HepG2 (cell line): ENCODE results near the gene DCLRE1C. TPM values are rescaled to one million over a fixed set of nuclear protein-coding genes. Genes with fewer than 3 reads are reported as not detected.
A peak's percentile ranks its signal among the peaks of the same experiment; 100 is the strongest.

Source experiments
- BRF2 ChIP-seq: sonication (generic); formaldehyde crosslinking; IDR thresholded peaks from 2 replicates; pipeline ENCODE4 v1.8.1; 2022; ENCODE audit warnings: mild to moderate bottlenecking, missing genetic modification reagents
- CREB1 ChIP-seq, 2 experiments: fragments of 450-650 bp in 1 of 2; IDR thresholded peaks; 2 replicates each; pipeline ENCODE4 v1.6.1; 2016 to 2017; ENCODE audit warnings: control low read depth in 1 of 2, mild to moderate bottlenecking in 1 of 2, missing compliant biosample characterization in 1 of 2, missing genetic modification characterization in 1 of 2
- IKZF5 ChIP-seq: IDR thresholded peaks from 2 replicates; pipeline ENCODE4 v1.6.1; 2018; ENCODE audit warnings: missing genetic modification reagents, mild to moderate bottlenecking, missing compliant biosample characterization
- JUNB ChIP-seq: sonication (generic); formaldehyde crosslinking; IDR thresholded peaks from 2 replicates; pipeline ENCODE4 v1.8.0; 2022; ENCODE audit warnings: missing genetic modification reagents, mild to moderate bottlenecking, borderline replicate concordance
- MXI1 ChIP-seq: IDR thresholded peaks from 3 replicates; pipeline ENCODE4 v1.6.1; 2012; ENCODE audit warnings: low read depth, low read length, inconsistent platforms, borderline replicate concordance
- NFKBIZ ChIP-seq: IDR thresholded peaks from 2 replicates; pipeline ENCODE4 v1.6.1; 2018; ENCODE audit warnings: missing genetic modification reagents, missing compliant biosample characterization
- SNAI1 ChIP-seq: sonication (generic); formaldehyde crosslinking; IDR thresholded peaks from 2 replicates; pipeline ENCODE4 v1.5.0; 2020; ENCODE audit warnings: mild to moderate bottlenecking, missing genetic modification reagents, borderline replicate concordance
- STAT6 ChIP-seq: sonication (generic); formaldehyde crosslinking; IDR thresholded peaks from 2 replicates; pipeline ENCODE4 v1.4.0; 2020; ENCODE audit warnings: missing genetic modification reagents, mild to moderate bottlenecking, borderline replicate concordance
- ZKSCAN5 ChIP-seq: sonication (generic); formaldehyde crosslinking; IDR thresholded peaks from 2 replicates; pipeline ENCODE4 v1.5.1; 2020; ENCODE audit warnings: mild to moderate bottlenecking, missing genetic modification reagents
- ZNF292 ChIP-seq: sonication (generic); formaldehyde crosslinking; IDR thresholded peaks from 2 replicates; pipeline ENCODE4 v1.8.1; 2022; ENCODE audit warnings: mild to moderate bottlenecking, low read depth, missing genetic modification reagents, borderline replicate concordance
- ZNF414 ChIP-seq: sonication (generic); formaldehyde crosslinking; IDR thresholded peaks from 2 replicates; pipeline ENCODE4 v1.5.0; 2020; ENCODE audit warnings: missing genetic modification reagents
- ZNF441 ChIP-seq: sonication (generic); formaldehyde crosslinking; IDR thresholded peaks from 2 replicates; pipeline ENCODE4 v1.7.0; 2021; ENCODE audit warnings: missing genetic modification reagents, borderline replicate concordance
- ZNF614 ChIP-seq: IDR thresholded peaks from 2 replicates; pipeline ENCODE4 v1.6.1; 2018; ENCODE audit warnings: missing biosample characterization, missing genetic modification reagents, inconsistent platforms, borderline replicate concordance
- ZNF775 ChIP-seq: sonication (generic); formaldehyde crosslinking; IDR thresholded peaks from 2 replicates; pipeline ENCODE4 v1.4.0; 2020; ENCODE audit warnings: missing genetic modification reagents, mild to moderate bottlenecking, moderate library complexity, borderline replicate concordance
- polyA plus RNA-seq, 8 experiments: library from polyadenylated mRNA; depleted of rRNA in 3 of 8; stranded (reverse) in 7 of 8; unstranded in 1 of 8; fragments of >200 nt; fragmentation: Illumina TruSeq in 4 of 8; extraction: Trizol in 4 of 8; gene quantifications; 2 replicates each; pipeline versions ENCODE4 v1.2.1 to v1.2.3, GENCODE V29; 2011 to 2016; ENCODE audit warnings: low read depth in 4 of 8, missing spikeins in 1 of 8, mixed read lengths in 1 of 8; ENCODE audit not compliant: insufficient read depth in 1 of 8
- total RNA-seq, 5 experiments: library from RNA; depleted of rRNA; stranded (reverse); fragments of >200 nt; fragmentation: Illumina TruSeq; extraction: Trizol; gene quantifications; 2 replicates each; pipeline ENCODE4 v1.2.3, GENCODE V29; 2016; ENCODE audit warnings: low read depth in 1 of 5
- TF ChIP-seq, protein P1 (sequence below): sonication (generic); formaldehyde crosslinking; IDR thresholded peaks from 2 replicates; pipeline ENCODE4 v1.8.1; 2023; ENCODE audit warnings: mild to moderate bottlenecking, missing genetic modification reagents

Gene DCLRE1C
- total and polyA plus RNA-seq, 2 of the 13 experiments (the other 11 are each of a cell fraction or from before 2014, with no cell fraction given): 3.0 to 10.3 TPM

DNA sequence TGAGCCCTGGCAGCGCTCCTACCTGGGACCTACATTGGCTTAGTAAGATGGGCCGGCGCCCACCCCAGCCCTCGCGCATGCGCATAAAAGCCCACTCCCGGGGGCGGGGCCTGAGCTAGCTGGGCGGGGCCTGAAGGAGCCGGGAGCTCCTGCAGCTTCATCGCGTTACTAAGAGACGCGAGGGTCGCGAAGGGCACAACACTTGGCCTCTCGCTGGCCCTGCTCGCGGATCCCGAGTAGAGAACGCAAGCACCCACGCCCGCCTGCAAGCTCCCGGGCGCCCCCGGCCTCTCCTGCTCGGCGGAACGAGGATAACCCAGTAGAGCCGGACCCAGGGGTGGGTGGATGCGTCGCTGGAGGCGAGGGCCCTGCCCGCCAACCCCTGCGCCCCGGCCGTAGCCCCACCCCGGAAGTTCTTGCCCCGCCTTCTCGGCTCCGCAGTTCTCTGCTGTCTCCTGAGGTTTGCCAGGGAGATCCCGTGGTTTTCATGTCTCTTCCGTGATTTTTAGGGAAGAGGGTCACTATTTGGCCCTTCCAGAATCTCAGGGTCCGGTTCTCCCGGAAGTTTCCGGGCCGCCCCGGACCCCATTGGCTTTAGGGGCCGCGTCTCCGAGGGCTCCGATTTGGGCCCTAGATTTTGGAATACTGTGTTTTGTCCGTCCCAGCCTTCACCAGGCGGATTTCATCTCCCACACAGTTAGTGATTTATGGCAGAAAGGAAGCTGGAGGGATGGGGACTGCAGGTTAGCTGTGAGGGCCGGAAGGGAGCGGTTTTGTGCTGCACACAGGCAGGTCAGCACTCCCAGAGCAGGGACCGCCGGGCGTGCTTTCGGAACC is 5.5 kb upstream of the DCLRE1C start, which contains the start of gene MEIG1 (continued):
- TF ChIP-seq IKZF5 (CRISPR knock-in tag) (0 out of 2 replicates have a peak, but pooled peaks have one; percentile 18), SNAI1 (CRISPR knock-in tag) (peak; percentile 65; the same call in 1 of the 2 replicates), ZNF441 (peak; percentile 48; the same call in 1 of the 2 replicates), JUNB (CRISPR knock-in tag) (no peak), STAT6 (0 out of 2 replicates have a peak, but pooled peaks have one; percentile 43), CREB1 (IDR thresholded peaks at IDR 0.05) (no peak), CREB1 (CRISPR knock-in tag; IDR thresholded peaks at IDR 0.05) (peak; percentile 56; the same call in 1 of the 2 replicates), BRF2 (peak; percentile 64; the same call in 1 of the 2 replicates), ZNF292 (peak; percentile 39; the same call in 1 of the 2 replicates), ZNF775 (no peak), NFKBIZ (no peak), ZNF414 (CRISPR knock-in tag) (peak; percentile 61; the same call in 1 of the 2 replicates), ZNF614 (CRISPR knock-in tag) (peak; percentile 51; the same call in 1 of the 2 replicates), MXI1 (peak; percentile 55; the same call in 1 of the 3 replicates), ZKSCAN5 (CRISPR knock-in tag) (no peak)
- TF ChIP-seq, protein P1, sequence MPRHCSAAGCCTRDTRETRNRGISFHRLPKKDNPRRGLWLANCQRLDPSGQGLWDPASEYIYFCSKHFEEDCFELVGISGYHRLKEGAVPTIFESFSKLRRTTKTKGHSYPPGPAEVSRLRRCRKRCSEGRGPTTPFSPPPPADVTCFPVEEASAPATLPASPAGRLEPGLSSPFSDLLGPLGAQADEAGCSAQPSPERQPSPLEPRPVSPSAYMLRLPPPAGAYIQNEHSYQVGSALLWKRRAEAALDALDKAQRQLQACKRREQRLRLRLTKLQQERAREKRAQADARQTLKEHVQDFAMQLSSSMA (CRISPR knock-in tag): peak; percentile 83
